HG02763 (cell line): ENCODE results near the gene TDRD12.

Experiments used
- ATAC-seq: cut with Tn5 transposase; IDR thresholded peaks from one replicate; pipeline ENCODE4 v1.9.1; 2021; ENCODE audit warnings: mild to moderate bottlenecking, moderate library complexity; ENCODE audit not compliant: unreplicated experiment

TDRD12 gene

DNA sequence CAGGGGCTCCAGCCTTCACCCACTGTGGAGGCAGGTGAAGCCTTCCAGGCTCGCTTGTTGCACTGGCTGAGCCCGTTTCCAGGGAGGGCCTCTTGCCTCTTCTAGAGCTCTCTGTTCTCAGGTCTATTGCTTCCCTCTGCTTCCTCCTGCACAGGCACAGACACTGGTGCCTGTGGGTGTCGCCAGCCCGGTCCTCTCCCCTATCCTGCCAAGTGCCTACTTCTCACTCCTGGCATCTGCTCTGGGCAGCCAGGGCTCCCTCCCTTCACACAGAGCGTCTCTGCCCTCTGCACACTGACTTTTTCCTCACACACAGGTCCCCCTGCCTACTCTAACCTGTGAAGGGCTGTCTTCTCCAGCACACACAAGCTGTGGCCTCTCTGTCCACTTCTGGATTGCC is 89.7 kb downstream of the TDRD12 start:
- no peak for ATAC-seq

DNA sequence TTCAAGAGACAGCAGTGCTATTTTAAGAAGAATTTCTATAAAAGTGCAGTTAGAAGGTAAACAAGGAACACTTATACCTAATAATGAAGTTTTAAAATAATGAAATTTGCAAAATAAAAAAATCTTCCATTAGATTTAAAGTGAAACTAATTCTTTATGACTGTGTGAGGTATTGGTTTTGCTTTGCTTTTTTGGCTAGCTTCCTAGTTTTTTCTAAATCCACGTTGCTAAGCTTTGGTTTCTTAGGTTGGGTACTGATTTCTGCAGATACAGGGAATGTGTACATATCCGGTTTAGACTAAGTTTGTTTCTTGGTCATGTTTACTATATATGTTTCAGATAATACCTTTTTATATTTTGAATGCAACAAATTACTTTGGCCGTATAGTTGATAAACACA is 90.2 kb downstream of the TDRD12 start:
- no peak for ATAC-seq

DNA sequence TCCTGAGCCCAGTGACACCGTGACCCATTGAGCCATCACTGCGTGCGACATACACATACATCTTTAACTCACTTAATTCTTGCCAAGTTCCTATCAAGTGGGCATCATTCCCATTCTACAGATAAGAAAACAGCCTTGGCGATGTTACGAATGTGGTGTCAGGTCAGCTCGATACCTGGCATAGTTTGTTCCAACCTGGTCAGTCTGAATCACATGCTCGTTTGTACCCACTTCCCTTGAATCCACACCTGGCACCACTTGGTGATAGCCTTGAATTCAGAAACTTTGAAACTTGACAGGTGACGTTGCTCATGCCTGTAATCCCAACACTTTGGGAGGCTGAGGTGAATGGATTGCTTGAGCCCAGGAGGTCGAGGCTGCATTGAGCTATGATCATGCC is 90.9 kb downstream of the TDRD12 start:
- no peak for ATAC-seq

DNA sequence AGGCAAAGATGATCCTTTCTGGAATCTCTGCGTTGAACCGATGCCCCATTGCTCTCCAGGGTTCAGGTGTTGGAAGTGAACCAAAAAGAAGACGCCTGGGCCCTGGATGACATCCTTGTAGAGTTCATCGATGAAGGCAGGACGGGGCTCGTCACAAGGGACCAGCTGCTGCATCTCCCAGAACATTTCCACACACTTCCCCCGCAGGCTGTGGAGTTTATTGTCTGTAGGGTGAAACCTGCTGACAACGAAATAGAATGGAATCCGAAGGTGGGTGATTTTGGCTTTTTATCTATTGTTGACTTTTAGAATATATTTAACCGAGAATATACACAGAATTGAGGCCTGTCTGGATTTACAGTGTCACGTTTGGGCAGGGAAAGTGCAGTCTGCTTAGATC is 91.6 kb downstream of the TDRD12 start:
- ATAC-seq, result no peak

DNA sequence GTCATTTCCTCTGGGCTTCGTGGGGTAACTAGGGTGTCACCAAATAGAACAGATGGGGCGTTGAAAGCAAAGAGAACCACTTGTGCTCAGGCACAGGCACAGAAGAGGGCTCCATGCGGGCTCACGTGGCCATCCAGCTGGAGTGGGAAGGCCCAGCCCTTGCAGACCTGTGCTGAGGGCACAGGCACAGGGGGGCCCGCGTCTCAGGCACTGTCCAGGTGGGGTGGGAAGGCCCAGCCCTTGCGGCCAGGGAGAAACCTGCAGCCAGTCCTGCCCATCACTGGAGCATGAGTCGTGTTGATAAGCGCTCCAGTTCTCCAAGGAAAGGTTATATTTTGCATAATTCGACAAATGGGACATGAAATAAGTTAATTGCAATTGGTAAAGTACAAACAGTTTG is 92.5 kb downstream of the TDRD12 start:
- ATAC-seq, result no peak

DNA sequence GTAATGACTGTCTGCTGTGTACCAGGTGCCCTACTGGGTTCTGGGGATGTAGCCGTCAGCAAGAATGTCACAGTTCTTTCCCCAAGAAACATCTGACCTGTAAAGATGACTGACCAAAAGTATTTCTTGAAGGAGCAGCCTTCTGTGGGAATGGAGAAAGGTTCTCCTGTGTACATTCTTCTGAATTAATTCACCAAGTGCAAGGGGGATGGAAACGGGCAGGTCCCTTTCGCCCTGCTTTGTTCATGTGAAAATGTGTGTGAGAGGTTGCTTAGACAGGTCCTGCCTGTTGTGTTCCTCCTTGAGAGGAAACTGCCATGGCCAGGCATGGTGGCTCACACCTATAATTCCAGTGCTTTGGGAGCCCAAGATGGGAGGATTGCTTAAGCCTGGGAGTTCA is 93.0 kb downstream of the TDRD12 start:
- ATAC-seq, result no peak

DNA sequence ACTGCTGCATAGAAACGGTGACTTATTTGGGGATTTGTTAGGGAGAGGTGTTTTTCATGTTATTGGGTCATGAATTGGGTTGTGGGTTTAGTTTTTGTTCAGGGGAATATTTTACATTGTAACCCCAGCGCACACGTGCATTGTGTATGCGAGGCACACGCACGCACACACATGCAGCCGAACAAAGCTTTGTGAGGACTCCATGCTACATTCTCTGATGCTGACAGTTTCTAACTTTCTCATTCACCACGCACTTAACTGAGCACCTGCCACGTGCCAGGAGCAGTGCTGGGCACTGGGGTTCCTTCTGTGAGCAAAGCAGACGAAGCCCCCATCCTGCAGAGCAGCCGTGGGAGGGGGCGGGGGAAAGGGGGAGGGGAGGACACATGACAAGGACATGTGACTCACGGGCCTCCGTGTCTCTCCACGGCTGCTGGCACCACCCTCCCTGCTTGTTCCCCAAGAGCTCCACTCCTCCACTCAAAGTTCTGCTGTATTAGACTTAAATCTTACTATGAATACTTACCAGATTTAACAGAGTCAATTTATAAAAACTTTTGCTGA is 94.4 kb downstream of the TDRD12 start:
- no peak for ATAC-seq

DNA sequence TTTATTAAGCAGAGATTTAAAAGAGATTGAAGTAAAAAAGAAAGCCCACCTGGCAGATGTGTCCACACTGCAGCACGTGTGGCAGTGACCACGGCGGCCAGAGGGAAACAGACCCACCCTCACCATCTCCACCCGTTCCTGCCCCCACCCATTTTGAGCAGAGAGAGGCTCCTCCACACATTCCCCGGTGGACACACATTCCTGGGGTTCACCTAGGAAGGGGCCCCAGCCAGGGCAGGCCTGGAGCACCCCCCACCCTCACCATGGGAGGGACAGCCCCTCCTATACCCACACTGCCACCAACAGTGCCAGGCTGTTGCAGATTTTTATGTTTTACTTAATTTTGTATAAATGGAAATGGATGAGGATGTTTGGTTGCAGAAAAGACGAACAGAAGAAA is 95.1 kb downstream of the TDRD12 start:
- no peak for ATAC-seq

DNA sequence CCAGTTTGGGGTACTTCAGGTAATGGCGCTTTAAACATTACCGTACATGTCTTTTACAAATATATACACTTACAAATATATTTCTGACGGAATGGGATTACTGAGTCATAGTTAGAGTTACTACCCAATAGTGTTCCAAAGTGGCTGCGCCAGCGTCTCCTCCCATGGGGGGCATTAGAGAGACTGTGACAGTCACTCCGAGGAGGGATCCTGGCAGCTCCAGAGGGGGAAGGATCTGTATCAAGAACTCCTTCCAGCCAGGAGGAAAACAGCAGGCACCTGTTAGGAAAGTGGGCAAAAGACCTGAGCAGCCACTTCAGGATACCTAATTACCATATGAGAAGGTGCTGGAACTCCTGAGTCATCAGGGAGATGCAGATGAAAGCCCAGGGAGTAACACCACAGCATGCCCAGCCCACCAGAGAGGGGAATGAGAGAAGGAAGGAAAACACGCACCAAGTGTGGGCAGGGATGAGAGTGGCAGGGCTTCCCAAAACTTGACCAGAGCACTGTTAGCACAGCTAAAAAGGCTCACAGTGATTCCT is 97.1 kb downstream of the TDRD12 start:
- ATAC-seq, result no peak

DNA sequence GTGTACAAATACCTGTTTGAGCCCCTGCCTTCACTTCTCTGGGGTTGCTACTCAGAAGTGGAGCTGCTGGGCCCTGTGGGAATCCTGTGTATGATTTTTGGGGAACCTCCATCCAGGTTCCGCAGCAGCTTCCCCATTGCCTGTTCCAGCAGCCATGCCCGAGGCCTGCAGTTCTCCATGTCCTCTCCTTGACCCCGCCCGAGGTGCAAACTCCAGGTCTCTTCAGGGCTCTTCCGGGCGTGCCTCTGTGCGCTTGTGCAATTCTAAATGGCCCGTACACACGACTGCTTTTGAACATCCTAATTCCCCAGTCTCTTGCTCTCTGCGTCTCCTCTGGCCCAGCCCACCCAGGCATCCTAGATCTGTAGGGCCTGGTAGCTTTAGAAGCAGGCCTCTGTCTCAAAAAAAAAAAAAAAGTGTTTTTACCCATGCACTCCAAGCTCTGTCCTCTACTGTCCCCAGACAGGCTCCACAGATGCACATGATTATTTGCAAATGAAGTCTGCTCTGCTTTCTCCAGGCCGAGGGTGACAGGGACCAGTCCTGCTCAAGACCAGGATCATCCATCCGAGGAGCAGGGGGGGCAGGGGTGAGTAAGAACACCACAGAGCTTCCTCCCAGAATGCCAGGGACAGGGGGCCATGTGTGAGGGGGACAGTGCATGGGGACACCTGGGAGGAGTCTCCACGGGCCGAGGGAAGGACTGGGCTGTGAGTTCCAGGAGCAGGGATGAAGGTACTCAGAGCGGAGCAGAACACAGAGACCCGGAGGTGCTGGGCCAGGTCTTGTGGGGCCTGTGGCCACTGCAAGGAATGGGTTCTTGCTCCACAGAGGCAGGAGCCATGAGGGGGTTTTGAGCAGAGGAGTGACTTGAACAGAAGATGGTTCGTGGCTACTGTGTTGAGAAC is 98.3 kb downstream of the TDRD12 start:
- no peak for ATAC-seq

DNA sequence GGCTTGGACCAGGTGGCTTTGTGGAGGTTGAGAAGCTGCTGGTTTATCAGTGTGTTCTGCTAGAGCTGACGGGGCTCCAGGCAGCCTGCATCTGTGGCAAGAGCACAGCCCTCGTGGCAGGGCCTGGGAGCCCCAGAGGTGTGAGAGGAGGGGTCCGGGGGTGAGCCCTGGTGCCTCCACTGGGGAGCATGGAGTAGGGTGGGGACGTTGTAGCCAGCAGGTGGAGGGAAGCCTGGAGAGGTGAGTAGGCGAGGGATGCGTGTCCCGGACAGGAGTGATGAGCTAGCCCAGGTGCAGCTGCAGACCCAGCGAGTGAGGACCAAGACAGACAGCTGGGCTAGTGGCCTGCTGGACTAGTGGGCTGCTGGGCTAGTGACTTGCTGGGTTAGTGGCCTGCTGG is 99.0 kb downstream of the TDRD12 start:
- ATAC-seq, result no peak

DNA sequence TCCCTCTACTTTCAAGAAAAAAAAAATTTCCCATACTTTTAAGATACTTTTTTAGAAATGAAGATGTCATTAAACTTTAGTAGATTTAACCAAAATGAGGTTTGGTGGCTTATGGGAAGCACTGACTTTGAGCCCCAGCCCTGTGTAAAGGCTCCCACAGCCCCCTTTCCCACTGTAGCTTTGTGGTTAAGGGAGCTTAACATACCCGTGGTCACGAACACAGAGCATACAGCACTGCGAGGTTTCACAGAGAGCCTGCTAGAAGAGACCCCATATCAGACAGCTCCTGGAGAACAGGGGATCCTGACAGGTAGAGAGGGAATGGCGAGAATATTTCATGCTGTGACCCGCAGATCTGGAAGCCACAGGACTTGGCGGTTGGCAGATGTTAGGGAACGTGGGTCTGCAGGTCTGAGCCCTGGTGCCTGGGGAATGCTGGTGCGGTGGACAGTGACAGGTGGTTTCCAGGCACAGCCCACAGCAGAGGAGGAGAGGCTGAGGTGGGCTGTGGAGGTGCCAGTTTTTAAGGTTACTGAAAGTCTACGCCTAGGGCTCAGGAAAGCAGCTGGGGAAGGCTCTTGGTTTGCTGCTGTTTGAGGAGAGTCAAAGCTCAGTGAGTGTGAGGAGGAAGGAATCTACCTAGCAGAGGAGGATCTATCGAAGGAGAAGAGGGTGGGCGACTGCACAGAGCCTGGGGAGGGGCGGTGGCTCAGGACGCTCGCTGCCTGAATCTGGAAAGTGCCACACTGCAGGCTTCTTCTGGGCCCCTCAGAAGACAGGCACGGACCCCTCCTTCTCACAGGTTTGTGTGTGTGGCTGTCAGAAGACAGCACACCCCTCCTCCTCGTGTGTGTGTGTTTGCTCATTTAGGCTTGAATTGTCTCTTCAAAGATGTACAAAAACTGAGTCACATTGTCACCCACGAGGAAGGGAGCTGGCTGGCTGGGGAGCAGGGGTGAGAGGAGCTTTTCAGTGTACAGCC is 100.1 kb downstream of the TDRD12 start:
- ATAC-seq, result no peak

DNA sequence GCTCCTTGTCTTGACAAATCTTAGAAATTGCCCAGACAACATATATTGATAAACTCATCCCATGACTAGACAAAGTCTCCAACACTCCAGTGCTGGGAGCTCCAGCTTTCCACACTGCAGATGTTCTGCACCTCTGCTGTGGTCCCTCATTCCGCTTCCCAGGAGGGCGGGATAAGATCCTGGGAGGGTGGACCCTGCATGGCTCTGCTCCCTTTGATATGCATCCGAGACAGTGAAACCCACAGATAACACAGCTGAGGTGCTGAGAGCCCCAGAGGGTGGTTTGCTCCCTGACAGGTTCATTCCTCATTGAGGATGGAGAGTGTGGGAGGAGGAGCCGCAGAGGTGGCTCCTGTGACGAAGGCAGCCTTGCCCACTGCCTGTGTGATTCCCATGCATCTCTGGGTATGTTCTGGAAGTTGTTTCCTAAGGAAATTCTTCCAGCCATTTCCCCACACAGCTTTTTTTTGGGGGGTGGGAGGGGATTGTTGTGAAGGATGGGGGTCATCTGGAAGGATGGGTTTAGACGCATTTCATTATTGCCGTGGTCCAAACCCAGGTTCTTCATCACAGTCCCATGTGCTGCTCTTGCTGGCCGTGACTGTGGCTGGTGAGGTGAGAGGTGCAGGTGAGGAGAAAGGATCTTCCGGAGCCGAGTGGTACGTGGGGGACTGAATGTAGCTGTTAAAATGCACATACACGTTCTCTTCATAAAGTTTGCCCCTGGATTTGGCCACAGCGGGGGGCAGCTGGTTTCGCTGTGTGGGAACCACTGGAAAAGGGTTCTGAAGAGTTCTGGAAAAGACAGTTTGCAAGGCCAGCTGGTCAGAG is 103.6 kb downstream of the TDRD12 start:
- no peak for ATAC-seq

DNA sequence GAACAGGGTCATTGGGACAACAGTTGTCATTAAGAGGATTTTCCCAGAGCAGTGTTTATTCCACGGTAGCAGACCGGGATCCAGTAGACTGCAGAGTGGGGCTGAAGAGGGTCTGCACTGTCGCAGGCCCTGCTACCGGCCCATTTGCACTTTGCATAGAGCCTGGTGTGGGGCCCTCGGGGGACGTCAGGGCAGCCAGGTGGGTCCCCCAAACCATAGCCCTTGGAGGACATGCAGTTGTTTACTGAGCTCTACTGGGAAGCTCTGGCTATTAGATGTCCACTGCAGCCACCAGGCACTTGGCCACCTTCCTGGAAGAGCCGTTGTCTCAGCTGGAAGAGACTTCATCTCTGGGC is 104.2 kb downstream of the TDRD12 start:
- no peak for ATAC-seq

DNA sequence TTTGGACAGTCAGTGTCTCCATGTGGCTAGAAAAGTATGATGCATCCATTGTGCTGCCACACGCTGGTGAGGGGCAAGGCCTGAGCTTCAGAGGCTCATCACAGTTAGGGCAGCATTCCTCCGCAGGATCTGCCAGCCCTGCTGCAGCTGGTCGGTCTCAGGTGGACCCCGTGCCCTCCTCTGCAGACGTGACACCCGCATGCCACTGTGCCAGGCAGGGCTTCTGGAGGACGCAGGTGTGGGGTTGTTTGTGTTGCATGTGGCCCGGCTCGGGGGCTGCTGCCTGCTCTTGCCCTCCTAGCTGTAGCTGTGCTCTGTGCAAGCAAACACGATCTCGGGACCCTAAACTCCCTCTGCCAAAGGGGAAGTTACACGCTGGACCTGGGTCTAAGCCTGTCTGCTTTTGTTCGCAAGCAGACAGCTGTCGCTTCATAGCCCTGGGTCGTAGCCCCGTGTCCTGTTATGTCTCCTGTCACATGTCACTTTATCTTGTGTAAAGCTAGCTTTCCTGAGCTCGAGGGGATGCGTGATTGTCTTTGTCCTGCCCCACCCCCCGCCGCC is 104.7 kb downstream of the TDRD12 start:
- ATAC-seq, result no peak

DNA sequence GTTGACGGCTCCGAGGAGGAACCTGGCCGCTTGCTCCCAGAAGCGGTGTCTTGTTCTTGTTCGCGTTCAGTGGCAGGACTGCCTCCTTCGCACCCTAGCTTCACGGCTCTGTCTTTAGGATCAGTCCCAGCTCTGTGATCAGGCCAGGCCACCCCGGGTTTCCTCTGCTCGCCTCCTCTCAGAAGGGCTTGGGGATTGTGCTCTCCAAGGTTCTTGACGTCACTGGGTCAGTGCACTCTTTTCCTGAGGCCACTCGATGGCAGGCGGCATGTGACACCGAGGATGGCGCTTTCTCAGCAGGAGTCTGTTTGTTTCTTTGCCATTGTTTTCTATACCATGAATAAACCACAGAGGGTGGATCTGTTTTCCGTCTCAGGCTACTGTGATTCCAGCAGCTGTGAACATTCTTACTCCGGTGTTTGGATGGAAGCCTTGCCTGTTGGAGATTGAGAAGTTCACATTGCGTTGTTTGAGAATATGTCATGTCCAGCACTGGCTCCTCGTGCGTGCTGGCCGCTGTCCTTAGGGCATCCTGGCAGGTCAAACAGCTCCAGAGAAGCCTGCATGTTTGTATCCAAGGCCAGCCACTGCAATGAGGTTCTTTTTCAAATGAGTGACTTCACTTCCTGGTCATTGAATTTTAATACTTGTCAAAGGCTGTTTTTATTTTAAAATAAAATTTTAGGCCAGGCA is 105.5 kb downstream of the TDRD12 start:
- ATAC-seq, result no peak

DNA sequence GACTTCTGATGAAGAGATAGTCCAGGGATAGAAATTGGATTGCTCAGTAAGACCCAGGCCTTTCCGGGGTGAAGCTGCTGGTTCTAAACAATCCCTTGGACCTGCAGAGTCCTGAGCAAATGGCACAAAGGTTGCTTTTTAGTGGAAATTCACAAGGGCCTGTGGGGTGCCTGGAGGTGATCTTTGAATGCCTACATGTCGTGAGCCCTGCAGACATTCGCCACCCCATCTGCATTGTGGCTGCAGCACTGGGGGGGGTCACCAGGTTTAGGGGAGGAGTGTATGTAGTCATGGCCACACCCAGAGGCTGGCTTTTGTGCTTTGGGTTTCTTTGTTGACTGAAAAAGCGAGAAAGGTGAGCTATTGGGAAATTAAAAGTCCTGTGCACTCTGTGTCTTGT is 108.6 kb downstream of the TDRD12 start:
- ATAC-seq, result no peak

DNA sequence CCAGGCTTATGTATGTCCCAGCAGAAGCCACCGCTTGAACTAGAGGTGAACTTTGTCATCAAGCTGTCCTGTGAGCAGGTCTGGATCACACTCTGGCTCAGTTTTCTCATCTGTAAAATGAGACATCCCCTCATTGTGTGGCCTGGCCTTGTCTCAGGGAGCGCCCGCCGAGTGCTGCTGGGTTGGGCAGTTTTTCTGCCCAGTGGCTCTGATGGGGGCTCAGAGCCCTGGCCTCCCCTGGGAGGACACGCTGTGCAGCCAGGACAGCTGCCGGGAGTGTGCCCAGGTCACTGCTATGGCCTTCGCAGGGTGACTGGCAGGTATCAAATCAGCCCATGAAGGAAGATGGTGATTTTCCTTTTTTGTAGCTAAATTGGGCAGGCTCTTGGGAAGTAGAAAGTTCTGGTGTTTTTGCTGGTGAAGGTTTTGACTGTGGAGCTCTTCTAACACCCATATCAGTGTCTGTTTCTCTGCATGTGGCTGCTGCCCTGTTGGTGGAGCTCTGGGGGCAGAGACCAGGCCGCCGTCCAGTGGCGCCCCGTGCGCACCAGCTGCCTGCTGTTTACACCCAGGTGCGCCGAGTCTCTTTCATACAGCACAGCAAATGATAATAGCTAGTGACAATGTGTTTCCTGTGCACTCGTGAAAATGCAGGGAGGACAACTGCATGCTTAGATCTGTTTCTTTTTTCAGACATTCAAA is 109.2 kb downstream of the TDRD12 start:
- ATAC-seq, result no peak

DNA sequence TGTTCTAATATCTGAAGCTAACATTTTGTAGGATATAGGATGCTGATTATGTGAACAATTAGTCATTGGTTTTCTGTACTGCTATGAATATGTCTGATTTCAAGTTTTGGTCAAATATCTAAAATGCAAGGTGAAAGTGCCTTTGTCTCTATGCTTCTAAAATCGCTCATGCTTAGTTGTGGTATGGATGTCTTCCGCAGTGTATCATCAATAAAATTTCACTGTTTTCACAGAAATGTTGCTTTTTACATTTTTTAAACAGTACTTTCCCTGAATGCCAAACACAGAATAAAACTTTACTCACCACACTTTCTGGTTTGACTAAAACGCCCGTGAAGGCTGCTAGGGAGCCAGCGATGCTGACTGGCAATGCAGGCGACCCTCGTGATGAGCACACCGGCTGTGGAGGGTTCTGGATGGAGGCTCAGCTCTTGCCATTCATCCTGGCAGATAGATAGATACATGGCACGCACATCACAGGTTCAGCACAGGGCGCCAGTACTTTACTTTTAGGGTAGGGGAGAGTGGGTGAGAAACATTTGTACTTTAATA is 109.9 kb downstream of the TDRD12 start:
- no peak for ATAC-seq
